Inflammatory macrophage treated with lipopolysaccharide for 1 hour (primary cell): ENCODE results near the gene LIG3.
"Not testable (repeated sequence)": the region's sequence is repeated elsewhere in the genome, so short reads cannot be mapped to it uniquely, and the experiment has no call there.

Source experiments
- DNase-seq, 2 donors: peaks; one replicate each; pipeline ENCODE4 v3.0.0-alpha.2; 2020 to 2022

The LIG3 gene

DNA sequence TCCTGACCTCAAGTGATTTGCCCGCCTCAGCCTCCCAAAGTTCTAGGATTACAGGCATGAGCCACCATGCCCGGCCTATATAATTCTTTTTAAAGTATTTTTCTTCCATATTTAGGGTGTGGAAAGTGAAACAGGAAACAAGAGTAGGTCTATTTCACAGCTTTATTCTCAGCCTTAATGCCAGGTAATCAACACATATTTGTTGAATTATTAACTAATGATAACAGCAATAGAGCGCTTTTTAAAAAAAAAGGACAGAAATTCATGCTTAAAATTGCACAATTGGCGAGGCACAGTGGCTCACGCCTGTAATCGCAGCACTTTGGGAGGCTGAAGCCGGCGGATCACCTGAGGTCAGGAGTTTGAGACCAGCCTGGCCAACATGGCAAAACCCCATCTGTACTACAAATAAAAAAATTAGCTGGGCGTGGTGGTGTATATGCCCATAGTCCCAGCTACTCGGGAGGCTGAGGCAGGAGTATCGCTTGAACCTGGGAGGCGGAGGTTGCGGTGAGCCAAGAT is 65.2 kb downstream of the LIG3 start:
- not testable (repeated sequence) for DNase-seq

DNA sequence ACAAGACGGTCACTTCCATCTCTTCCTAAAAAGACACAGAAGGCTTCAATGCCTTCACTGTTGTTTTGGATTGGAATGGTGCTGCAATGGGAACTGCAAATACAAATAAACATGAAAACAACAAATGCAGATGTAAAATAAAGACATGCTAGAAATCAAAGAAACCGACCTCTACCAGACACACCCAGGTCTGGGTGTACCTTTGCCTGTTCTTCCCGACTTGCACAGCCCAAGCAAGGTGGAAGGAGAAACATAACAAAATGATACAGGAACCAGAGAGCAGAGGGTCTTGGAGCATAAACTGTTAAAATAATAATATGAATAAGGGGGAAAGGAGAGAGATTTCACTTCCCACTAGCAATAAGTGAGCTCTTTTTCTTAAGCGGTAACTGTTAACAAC is 65.9 kb downstream of the LIG3 start:
- no peak for DNase-seq

DNA sequence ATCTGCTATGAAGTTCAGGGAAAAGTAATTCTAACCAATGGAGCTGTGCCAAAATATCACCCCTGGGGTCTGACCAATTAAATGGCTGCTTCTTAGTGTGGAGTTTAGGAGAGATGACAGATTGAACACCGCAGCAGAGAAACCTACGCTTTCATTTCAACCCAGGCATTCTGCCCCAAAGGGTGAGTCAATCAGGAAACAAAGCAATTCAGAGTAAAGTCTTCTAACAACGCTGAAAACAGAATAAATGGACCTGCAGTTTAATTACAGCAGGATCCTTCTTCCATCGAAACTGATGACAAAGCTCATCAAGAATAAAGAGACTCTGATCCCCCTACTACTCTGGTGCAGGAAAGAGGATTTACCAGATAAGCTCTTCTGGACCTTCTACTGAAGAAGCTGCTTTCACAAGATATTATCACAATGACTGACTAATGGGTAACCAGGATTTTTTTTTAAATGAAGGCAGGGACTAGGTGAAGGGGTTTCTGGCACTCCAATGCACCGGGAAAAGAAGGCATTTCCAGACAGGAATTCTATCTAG is 66.5 kb downstream of the LIG3 start:
- DNase-seq, result peak; percentile 43 to 47

DNA sequence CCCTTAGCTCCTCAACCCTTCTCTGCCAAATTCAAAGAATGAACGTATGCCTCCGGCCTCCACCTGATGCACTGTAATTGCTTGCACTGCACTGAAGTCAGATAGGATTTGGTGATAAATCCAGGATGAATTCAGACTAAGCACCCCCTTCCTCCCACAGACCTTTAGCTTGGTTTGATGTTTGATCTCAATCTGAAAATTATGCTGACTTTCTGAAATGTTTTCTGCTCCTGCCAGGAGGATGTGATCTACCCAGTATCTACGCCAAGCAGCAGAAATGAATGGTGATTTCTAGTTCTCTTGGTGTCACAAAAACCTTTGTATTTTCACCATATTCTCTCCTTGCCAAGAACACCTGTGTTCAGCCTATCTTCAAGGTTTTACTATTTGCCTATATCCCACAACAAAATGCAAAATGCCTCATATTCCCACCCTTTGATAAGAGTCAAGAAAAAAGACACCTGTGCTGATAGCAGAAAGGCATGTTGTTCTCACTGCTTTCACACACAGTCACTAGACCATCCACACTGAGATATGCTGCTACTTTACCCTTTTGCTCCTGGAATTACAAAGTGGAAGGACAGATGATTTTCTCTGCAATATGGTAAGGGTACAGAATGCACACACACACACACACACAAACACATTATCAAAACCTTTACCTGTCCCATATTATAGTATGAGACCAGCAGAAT is 68.5 kb downstream of the LIG3 start:
- DNase-seq, result no peak

DNA sequence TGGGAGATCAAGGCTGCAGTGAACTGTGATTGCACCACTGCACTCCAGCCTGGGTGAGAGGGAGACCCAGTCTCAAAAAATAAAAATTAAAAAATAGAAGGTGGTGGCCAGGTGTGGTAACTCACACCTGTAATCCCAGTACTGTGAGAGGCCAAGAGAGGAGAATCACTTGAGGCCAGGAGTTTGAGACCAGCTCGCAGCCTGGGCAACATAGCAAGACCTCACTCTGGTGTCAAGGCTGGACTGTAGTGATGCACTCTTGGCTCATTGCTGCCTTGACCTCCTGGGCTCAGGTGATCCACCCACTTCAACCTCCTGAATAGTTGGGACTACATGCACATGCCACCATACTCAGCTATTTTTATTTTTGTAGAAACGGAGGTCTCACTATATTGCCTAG is 69.9 kb downstream of the LIG3 start:
- DNase-seq, result no peak

DNA sequence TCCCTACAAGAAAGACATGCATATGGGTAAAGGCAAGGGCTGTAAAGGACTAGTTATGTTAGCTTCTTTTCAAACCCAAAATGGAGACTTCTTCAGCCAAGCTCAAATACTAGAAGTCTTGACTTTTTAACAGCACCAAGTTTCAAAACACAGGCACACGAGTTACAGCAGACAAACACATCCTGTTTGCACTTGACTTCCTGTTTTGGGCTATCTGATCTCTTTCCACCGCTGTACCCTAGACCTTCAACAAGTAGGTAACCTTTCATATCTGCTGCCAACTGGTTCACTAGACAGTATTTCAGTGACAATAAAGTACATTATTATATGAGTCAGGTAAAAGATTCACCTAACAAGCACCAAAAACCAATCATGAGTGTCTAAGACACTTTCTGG is 70.9 kb downstream of the LIG3 start:
- peak; percentile 63 to 79 for DNase-seq

DNA sequence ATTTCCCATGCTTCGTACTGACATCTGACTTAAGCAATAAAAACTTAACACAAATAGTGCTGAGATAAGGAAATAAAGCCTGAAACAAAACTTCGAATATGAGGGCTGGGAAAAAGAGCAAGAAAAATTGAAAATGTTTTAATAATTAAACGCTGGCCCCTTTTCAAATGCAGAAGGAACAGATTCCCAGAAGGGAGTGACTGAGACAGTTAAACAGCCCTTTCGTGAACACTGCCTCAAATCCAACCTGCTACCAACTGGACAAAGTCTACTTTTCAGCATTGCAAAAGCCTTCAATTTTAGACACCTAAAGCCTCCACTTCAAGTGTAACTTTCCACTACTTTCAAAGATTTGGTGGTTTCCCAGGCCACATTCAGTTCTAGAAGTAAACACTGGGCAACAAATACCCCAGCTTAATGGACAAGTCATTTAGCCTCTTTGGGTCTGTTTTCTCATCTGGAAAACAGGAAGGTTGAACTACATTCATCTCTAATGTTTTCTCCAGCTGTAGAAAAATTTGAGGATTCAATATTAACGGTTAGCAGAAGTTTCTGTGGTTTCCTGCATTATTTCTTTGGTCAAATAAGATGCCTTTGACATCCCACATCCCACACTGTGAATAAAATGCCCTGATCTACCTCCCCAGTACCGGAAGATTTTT is 71.4 kb downstream of the LIG3 start:
- peak; percentile 35 to 39 for DNase-seq

DNA sequence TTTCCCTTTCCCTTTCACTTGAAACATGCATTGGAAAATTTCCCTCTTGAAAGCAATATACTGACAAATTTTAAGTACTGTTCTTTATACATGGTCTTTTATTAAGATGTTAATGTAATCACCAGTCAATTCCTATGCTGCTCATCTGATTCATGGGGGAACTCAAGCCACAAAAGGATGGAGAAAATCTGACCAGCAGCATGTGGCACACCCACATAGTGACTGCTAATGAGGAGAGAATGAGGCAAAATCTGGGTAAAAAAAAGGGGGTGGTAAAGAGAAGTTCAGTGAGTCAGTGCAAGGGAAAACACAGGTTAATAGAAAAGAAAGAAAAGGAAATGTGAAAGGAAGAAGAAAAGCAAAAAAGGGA is 71.9 kb downstream of the LIG3 start:
- peak; percentile 66 to 85 for DNase-seq

DNA sequence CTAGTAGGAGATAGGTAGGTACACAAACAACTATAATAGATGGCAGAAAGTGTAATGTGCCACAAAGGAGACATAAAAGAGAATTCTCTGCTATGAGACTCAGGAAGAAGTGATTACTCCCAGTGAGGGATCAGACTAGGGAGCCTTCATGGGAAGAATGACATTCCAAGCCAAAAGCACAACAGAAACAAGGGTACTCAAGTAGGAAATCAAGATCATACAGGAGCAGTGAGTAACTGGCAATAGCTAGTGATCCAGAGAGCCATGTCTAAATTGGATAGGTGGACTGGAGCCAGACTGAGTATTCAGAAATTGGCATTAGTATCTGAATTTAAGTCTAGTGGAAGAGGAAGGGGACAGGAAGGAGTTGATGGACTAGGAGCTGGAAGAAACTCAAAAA is 72.5 kb downstream of the LIG3 start:
- no peak for DNase-seq

DNA sequence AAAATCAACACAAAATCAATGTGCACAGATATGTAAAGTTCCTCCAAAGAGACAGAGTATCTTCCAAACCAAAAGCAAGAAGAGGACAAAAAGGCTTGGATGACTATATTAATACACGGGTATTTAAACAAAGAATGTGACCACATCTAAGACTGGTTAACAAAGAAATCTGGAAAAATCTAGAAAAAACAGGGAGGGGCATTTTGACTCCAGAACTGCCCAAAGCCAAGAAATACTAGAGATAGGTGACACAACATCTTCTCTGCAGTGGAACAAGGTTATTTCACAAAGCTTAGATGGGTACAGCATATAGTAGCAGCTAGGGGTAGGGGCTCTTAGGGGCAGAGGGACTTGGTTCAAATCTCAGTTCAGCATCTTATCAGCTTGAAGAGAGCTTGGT is 72.9 kb downstream of the LIG3 start:
- no peak for DNase-seq

DNA sequence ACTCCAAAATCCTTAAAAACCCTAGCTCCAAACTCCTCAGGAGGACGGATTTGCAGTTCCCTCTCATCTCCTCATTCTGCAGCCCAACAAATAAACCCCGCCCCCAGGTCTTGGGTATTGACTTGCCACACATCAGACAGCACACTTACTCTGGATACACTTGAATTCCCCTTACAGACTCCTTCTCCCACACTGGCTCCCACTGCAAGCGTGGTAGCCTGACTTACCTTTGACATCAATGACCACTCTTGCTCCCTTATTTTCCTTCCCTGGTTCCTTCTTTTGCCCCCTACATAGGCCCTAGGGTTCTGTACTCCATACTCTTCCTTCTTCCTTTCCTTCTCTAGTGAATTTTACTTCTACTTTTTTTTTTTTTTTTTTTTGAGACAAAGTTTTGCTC is 75.7 kb downstream of the LIG3 start:
- DNase-seq, result peak; percentile 64 to 96

DNA sequence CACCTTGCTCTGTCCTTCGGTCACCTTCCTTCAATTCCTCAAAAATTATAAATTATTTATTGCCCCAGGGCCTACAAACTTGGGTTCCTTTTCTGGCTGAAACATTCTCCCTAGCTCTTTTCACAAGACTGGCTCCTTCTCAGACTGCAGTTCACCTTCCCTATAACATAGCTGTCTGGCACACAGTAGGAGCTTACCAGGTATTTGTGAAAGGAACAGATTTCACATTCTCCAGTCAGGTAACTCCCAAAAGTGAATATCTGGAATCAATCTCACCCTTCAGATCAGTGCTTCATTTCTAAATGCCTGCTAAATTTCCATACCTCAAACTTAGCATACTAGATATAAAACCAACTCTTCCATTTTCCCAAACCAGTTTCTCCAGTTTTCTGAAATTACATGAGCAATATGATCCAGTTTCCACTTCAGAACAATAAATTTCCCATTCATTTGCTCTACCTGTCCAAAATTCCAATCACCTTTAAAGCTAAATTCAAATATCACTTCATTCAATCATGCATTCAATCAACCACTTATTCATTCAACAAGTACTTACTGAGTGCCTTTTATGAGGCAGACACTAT is 77.1 kb downstream of the LIG3 start:
- no peak for DNase-seq
